ENCODE measurements around the gene PNMT. TPM values are rescaled to one million over a fixed set of nuclear protein-coding genes. Genes with fewer than 3 reads are reported as not detected.

The PNMT gene
- polyA plus RNA-seq, 1 of the 3 experiments (the other 2 are of a cell fraction), result 0.07 TPM

DNA sequence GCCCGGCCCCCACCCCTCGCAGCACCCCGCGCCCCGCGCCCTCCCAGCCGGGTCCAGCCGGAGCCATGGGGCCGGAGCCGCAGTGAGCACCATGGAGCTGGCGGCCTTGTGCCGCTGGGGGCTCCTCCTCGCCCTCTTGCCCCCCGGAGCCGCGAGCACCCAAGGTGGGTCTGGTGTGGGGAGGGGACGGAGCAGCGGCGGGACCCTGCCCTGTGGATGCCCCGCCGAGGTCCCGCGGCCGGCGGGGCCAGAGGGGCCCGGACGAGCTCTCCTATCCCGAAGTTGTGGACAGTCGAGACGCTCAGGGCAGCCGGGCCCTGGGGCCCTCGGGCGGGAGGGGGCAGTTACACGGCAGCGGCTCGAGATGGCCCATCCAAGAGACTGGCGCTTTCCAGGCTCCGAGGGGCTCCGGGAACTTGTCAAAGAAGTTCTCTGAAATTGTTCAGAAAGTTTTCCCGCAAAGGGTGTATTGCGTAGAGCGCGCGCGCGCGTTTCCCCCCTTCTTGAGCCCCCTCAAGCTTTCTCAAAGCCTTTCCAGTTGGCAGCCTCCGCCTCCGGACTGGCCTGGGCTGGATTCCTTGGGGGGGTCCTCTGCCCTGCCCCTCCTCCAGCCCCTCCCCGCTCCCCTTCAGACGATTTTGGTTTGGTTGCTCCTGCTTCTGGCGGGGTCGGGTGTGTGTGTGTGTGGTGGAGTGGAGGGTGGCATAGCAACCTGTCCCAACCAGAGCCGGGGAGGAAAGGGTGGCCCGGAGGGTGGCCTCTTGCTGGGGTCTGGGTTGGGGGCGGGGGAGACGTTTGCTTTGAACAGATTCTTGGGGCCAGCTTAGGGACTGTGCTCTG is 32.1 kb downstream of the PNMT start (continued):
- TF ChIP-seq, protein P1, sequence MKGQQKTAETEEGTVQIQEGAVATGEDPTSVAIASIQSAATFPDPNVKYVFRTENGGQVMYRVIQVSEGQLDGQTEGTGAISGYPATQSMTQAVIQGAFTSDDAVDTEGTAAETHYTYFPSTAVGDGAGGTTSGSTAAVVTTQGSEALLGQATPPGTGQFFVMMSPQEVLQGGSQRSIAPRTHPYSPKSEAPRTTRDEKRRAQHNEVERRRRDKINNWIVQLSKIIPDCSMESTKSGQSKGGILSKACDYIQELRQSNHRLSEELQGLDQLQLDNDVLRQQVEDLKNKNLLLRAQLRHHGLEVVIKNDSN (IDR thresholded peaks at IDR 0.05; ENCODE audit: borderline replicate concordance, low read depth), result no peak
- TF ChIP-seq FOSL2 (IDR thresholded peaks at IDR 0.05; ENCODE audit: borderline replicate concordance, low read depth) (no peak), TAF1 (IDR thresholded peaks at IDR 0.05; ENCODE audit: borderline replicate concordance, low read depth, low read length) (no peak), RXRA (IDR thresholded peaks at IDR 0.05; ENCODE audit: borderline replicate concordance, low read depth) (no peak)
- TF ChIP-seq, protein P2, sequence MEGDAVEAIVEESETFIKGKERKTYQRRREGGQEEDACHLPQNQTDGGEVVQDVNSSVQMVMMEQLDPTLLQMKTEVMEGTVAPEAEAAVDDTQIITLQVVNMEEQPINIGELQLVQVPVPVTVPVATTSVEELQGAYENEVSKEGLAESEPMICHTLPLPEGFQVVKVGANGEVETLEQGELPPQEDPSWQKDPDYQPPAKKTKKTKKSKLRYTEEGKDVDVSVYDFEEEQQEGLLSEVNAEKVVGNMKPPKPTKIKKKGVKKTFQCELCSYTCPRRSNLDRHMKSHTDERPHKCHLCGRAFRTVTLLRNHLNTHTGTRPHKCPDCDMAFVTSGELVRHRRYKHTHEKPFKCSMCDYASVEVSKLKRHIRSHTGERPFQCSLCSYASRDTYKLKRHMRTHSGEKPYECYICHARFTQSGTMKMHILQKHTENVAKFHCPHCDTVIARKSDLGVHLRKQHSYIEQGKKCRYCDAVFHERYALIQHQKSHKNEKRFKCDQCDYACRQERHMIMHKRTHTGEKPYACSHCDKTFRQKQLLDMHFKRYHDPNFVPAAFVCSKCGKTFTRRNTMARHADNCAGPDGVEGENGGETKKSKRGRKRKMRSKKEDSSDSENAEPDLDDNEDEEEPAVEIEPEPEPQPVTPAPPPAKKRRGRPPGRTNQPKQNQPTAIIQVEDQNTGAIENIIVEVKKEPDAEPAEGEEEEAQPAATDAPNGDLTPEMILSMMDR (IDR thresholded peaks at IDR 0.05), result no peak

DNA sequence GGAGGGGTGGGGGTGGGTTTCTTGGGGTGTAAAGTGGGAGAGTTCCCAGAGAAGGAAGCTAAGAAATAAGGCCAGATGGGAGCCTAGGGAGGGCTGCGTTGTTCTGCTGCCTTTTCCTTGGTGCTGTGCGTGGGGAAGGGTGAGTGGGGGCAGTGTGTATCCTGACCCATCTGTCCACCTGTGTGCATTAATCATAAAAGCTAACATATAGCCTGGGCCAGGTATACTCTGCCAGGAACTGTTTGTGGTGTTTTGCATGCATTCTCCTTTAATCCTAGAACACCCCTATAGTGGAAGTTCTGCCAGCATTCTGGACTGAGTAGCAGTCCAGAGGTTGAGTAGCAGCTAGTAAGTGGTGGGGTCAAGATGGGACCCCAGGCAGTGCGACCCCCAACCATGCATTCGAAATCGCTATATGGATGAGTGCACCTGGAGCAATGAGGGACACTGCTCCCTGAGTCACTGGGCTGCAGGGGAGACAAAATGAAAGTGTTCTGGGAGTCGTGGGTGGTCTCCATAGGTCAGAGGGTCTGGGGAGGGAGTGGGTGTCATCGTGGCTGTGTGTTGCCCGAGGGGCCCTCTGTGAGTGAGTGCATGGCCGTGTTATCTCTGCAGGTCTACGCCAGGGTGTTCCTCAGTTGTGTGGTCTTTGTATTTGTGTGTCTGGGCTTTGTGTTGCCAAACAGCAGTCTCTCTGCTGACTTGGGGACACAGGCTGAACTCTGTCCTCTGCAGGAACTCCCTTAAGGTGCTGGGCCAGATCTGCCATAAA is 32.9 kb downstream of the PNMT start:
- H3K4me1 ChIP-seq (ENCODE audit: control insufficient read depth in 1 of 2, insufficient read depth in 2 of 2, low read depth in 1 of 2, low read length in 1 of 2), result no peaks in the 10 kb centered on the region
- ChIA-PET CTCF (interaction anchor here (0.6 to 1.7 kb wide), 3 partner anchors 12 to 188 kb away, joined by 3 to 5 read pairs (median 4); partner anchors contain the start of gene MIEN1), POLR2A (no interaction called here)
- no peaks in the 10 kb centered on the region for H3K9me3 ChIP-seq
- H3K9me2 ChIP-seq, result no peaks in the 10 kb centered on the region
- H4K20me1 ChIP-seq (ENCODE audit: insufficient read depth), result no peaks in the 10 kb centered on the region
- H3F3A ChIP-seq (replicated peaks; ENCODE audit: insufficient read depth), result no peaks in the 10 kb centered on the region
- H2AFZ ChIP-seq (ENCODE audit: low read depth), result no peak overlapping the region
- no peak overlapping the region for H3K9ac ChIP-seq
- no peaks in the 10 kb centered on the region for H3K27me3 ChIP-seq (ENCODE audit: insufficient read depth)
- no peak overlapping the region for H3K27ac ChIP-seq (ENCODE audit: low read depth in 2 of 2, low read length in 1 of 2)
- no peaks in the 10 kb centered on the region for H3K79me2 ChIP-seq (ENCODE audit: insufficient read depth)
- no peak overlapping the region for H3K4me2 ChIP-seq
- no peaks in the 10 kb centered on the region for H3K36me3 ChIP-seq (replicated peaks in 1 of 2; ENCODE audit: control insufficient read depth in 1 of 2, insufficient read depth in 2 of 2, low read length in 1 of 2)
- WGBS (ENCODE audit: low lambda C conversion rate), result 60% methylated on average over 10 of the region's 10 CpGs
- no peak for DNase-seq
- H3K4me3 ChIP-seq (ENCODE audit: low read depth in 2 of 2, low read length in 1 of 2), result no peak overlapping the region
- TF ChIP-seq NRF1 (IDR thresholded peaks at IDR 0.05; ENCODE audit: low read depth, low read length) (no peak), TAF1 (IDR thresholded peaks at IDR 0.05; ENCODE audit: borderline replicate concordance, low read depth, low read length) (no peak), NFIC (IDR thresholded peaks at IDR 0.05; ENCODE audit: borderline replicate concordance) (no peak), MXI1 (IDR thresholded peaks at IDR 0.05; ENCODE audit: low read depth, low read length) (no peak), RFX5 (IDR thresholded peaks at IDR 0.05; ENCODE audit: low read length) (no peak)
- TF ChIP-seq, protein P1 (IDR thresholded peaks at IDR 0.05; ENCODE audit: borderline replicate concordance, low read depth), result no peak
- TF ChIP-seq, protein P3, sequence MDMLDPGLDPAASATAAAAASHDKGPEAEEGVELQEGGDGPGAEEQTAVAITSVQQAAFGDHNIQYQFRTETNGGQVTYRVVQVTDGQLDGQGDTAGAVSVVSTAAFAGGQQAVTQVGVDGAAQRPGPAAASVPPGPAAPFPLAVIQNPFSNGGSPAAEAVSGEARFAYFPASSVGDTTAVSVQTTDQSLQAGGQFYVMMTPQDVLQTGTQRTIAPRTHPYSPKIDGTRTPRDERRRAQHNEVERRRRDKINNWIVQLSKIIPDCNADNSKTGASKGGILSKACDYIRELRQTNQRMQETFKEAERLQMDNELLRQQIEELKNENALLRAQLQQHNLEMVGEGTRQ (IDR thresholded peaks at IDR 0.05; ENCODE audit: borderline replicate concordance, low read depth, low read length), result no peak
